Activated T-cell treated with anti-CD3 and anti-CD28 coated beads for 4 hours (primary cell): ENCODE measurements around the gene NCOA1.
A peak's percentile ranks its signal among the peaks of the same experiment; 100 is the strongest.
"Not testable (repeated sequence)": the region's sequence is repeated elsewhere in the genome, so short reads cannot be mapped to it uniquely, and the experiment has no call there.

Experiments used
- DNase-seq: peaks from one replicate; pipeline ENCODE4 v3.0.0-alpha.2; 2020

Gene NCOA1

DNA sequence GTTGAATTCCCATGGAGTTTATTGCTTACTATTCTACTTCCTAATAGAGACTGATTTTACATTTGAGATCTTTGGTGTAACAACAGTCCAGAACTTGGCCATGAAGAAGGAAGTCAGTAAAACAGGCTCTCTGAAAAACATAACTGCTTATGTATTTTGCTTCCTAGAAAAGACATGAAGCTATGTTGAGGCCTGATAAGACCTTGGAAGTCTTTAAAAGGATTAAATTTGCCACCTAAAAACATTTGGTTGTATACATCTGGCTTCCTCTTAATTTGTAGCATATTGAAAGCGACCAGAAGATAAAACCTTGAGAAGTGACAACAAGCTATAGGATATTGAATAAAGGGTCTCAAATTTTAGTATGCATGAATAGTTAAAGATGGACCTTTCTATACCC is 265.7 kb downstream of the NCOA1 start:
- DNase-seq = no peak

DNA sequence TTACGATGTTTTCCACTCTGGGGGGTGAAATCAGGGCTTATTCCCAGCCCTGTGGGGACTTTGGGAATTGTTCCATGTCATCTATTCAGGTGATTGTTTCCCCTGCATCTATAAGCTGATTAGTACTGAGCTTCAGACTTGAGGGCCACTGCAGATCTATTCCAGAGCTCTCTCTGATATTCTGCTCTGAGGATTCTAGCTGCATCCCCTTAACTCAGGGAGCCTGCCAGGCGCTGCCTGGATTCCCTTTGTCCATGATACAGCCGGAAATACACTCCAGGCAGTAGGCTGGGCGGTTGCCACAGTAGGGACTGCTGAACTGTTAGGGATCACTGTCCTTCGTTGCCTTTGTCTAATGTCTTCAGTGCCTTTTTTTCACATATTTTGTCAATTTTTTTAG is 270.8 kb downstream of the NCOA1 start:
- no peak for DNase-seq

DNA sequence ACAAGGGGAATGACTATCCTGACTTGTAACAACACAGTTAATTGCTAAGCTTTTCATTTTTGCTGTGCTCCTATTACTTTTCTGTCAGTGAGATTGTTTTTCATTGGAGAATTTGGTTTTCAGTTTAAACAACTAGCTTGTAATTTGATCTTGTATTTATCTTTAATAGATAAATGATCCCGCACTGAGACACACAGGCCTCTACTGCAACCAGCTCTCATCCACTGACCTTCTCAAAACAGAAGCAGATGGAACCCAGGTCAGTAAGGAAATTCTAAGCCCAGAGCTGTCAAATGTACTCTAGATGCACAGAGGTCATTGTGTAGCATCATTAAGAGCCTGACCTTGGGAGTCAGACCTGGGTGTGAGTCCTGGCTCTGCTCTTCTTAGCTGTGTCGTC is 271.5 kb downstream of the NCOA1 start:
- no peak for DNase-seq

DNA sequence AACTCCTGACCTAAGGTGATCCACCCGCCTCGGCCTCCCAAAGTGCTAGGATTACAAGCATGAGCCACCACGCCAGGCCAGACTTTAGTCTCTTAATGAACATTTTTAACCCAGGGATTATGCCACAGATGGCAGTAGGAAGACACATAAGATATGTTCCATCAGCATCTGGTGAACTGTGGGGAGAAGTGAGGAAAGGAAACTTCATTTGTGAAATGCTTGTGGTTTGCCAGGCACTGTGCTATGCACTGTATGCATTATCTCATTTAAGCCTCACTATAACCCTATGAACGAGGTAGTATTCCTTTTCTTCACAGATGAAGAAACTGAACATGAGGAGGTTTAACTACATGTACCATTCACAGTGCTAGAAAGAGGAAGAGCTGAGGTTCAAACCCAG is 272.8 kb downstream of the NCOA1 start:
- DNase-seq = no peak

DNA sequence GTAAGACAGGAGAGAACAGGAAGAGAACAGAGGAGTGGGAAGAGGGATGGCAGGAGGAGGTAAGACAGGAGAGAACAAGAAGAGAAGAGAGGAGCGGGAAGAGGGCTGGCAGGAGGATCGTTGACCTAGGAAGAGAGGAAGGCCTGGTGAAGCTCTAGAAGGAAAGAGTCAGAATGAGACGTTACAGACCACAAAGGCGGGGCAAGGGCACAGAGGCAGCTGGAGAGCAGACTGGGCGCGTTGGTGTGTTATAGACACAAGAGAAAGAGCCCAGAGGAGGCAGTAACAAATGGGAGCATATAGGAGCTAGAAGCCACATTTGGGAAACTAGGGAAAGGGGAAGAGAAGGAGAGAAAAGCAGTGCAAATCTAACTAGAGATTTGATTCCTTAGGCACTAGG is 275.6 kb downstream of the NCOA1 start:
- DNase-seq = no peak

DNA sequence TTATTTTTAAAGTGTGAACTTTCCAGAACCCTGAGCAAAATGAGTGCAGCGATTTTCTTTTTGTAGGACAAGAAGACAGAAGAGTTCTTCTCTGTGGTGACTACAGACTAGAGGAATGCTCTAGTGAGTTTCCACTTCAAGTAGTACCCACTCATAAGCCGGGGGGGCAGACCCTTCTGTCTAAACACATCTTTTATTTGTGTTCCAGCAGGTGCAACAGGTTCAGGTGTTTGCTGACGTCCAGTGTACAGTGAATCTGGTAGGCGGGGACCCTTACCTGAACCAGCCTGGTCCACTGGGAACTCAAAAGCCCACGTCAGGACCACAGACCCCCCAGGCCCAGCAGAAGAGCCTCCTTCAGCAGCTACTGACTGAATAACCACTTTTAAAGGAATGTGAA is 277.0 kb downstream of the NCOA1 start:
- DNase-seq = no peak

DNA sequence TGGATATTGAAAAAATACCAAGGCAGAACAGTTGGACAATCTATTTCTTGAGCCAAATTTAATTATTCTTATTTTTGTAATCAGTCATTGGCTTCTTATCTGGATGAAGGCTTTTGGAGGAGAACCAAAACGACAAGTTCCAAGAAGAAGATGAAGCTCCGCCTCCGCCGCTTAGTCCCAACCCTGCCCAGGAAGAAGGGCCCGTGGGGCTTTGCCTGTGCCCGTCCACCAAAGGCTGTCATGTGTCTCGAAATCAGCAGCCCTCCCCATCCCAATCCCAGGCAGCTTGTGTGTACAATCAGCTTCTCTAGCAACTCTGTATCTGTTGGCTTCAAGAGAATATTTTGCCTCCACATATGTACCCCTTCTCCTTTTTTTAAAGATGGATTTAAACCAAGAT is 277.5 kb downstream of the NCOA1 start:
- DNase-seq = no peak

DNA sequence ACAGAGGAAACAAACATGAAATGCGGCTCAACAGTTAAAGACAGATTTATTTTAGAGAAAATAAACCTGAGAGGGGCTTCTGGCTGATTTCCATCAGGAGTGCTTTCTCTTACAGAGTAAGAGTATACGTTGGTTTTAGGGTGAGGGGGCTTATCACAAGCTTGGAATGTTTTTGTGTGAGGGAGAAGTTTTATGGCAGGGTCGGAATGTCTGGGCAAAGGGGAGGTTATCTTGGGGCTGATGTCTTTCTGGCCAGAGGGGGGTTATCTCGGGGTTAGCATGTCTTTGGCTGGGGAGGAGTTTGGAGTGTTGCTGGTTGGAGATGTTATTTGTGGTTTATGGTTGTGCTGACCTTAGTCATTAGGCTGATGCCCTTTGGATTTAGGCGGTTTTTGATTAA is 280.0 kb downstream of the NCOA1 start:
- DNase-seq = no peak

DNA sequence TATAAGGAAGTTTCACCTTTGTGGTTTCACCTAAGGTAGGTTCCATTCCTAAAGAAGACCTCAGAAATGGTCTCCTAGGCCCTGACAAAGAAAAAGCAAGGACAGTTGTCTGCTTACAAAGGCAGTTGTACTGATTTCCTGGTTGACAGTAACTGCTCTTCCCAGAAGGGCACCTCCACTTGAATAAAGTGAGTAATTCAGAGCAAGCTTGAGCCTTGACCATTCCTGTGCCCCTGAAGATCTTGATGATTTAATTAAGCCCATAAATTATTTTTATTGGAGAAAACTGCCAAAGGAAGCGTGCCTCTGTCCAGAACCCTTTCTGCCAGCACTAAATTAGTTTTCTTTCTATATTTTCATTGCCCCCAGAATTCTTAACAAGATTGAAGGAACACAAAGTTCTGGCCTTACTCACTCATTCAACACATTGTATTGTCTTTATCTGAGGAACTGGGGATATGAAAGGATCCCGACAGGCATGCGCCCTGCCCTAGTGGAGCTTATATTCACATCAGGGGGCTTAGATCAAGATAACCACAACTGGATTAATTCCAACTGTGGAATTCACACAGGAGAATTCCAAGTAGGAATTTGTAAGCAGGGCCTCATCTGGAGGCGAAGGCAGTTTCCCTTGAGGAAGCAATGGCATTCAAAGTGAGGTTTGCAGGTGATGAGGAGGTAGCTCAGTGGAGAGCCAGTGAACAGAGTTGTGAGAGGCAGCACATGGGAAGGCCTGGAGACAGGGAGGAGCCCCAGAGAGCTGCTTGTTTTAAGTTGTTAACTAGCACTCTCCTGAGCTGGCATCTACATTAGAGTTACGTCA is 280.9 kb downstream of the NCOA1 start:
- DNase-seq = no peak

DNA sequence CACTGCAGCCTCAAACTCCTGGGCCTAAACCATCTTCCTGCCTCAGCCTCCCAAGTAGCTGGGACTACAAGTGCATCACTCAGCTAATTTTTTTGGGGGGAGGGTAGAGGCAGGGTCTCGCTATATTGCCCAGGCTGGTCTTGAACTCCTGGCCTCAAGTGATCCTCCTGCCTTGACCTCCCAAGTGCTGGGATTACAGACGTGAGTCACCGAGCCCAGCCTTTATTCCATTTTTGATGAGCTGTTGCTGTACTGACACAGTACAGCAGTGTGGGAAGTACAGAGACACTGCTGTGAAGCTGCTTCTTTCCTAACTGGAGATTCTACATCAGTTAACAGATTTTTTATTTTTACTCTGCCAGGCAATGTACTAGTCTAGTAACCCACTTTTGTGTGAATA is 283.3 kb downstream of the NCOA1 start:
- no peak for DNase-seq

DNA sequence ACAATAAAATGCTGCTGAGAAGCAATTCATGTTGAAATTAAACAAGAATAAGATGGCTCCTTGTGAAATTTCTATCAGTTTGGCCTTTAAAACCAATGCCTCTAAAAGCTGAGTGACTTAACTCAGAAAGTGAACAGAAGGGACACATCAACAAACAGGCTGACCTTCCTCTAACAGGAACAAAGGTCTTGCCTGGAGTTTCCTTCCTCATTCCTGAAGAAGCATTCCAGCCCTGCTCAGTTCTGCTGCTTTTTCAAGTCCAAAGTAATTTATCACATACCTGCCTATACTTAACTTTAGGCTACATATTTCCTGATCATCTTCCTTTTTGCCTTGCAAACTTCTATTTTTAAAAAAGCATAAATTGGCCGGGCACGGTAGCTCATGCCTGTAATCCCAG is 288.1 kb downstream of the NCOA1 start:
- DNase-seq = no peak

DNA sequence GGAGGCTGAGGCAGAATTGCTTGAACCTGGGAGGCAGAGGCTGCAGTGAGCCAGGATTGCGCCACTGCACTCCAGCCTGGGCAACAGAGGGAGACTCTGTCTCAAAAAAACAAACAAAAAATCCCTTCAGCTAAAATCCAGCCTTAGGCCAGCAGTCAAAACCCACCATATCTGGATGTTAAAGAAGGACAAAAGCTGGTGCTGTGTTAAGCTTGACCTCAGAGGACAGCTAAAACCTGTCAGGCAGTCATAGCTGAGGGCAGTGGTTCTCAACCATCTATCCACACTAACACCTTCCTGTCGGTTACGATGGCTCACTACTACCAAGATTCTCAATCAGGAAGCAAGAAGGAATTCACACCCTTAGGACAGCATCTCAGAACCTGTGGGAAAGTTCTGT is 292.6 kb downstream of the NCOA1 start:
- no peak for DNase-seq

DNA sequence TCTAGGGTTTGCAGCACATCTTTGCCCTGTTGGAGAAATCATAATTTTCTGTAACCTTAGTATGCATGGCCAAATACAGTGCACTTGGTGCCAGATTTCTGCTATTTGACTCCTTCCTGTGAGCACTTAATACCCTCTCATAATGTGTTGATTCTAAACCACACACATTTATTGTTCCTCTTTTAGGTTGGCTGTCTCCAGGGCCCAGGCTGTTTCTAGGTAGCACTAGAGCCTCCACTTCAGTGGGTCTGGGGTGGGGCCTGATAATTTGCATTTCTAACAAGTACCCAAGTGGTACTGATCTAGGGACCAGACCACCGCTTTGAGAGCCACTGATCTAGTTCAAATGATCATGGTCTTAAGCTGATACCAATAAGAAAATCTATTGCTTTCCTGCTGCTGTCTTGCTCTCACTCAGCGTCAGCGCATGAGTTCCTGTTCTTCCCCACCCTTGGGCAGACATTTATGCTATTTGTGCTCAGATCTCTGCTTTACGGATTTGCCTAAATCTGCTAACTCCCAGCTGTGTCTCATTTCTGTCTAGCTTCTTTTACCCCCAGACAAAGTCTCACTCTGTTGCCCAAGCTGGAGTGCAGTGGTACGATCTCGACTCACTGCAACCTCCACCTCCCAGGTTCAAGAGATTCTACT is 294.7 kb downstream of the NCOA1 start:
- no peak for DNase-seq

DNA sequence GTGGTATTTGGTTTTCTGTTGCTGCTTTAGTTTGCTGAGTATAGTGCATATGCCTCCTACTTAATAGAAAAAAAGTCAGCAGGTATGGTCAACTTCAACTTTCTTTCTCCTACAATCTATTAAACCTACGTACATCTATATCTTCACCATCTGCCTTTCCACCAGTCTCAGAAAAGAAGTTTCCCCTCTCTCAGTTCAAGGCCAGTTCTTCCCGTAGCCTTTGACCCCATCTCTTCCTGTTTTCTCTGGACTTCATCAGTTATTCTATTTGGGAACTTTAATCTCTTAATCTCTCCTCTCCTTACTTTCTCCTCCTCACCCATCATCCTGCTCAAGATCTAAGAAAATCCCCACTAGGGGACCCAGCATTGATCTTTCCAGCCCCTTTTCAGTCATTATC is 296.5 kb downstream of the NCOA1 start:
- no peak for DNase-seq

DNA sequence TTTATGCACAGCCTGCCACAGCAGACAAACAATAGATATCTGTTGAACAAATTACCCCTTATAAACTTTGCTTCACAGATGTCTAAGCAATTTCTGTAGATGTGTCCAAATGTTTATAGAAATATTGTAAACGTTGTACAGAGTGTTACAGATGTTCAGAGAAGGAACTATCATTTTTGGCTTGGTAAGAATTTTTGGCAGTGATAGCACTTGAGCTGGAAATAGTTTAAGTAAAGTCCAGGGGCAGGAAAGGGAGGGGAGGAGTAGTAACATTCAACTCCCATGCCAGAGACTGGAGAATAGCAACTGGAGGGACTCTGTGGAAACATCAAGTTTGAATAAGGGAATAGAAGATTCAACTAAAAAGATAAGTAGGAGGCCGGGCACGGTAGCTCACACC is 297.8 kb downstream of the NCOA1 start:
- no peak for DNase-seq

DNA sequence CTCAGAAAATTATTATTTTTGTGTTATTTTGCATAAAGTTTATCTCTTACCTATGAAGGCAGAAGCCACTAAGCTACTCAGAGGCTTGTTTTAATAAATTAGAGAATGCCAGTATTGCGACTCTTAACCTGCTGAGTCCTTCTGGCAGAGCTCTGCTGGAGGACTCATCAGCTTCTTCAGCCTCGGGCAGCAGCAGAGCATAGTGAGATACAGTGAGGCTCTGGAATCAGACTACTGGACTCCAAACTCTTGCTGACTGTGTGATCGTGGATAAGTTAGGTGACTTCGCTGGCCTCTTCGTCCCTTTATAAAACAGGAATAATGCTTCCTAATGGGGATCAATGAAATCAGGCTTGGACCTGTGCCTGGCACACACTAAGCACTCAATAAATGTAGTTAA is 300.4 kb downstream of the NCOA1 start:
- no peak for DNase-seq

DNA sequence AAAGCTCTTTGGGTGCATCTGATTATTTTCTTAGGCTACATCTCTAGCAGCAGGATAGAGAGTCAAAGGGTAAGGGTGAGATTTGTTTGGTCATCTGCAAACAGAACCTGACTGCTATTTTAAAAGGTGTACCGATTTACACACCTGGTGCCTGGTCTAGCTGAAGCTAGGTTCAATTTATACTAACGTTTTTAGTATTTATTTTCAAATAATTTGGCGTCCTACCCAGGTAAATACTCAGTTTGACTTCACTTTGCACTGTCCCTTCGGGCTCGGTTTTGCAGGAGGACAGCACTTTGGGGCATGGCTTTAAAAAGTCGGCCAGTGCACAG is 301.5 kb downstream of the NCOA1 start:
- DNase-seq = no peak

DNA sequence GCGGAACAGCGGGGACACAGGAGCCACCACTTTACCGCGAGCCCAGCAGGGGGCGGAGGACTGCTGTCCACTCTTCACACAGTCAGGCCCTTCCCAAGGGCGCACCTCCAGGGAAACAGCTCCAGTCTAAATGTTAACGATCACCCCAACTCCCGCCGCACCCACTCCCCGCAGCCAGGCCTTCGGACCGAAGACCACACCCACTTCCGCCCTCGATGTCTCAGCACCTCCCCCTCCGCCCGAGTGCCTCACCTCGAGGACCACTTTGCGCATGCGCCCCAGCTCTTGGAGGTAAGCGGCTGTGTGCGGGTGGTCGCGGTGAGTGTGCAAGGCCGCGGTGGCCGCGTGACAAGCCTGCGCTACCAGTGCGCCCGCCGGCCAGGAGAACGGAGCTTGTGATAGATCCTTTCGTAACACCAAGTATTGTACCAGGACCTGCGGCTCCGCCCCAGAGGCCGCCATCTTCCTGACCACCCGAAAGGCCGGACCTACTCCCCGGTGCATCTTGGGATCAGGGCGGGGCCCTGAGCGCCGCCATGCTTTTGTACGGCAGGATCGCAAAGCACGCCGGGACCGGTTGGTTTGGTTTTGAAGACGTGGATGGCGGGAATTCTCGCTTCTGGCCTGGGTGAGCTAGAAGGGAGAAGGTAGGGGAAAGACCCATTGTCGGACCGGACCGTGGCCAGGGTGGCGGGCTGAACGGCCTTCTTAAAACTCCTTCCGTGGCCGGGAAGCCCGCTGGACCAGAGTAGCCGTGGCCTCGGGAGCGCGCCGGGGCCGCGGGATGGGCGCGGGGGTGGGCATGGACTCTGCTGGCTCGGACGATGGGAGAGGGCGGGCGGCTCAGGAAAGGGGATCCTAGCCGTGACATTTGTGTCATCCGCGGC is 302.1 kb downstream of the NCOA1 start, which contains the start of the genes CENPO and PTRHD1:
Gene CENPO, plus strand, starts transcription at position 552 of the 887 bp plus-strand sequence. CDS start 495 bp downstream, outside the sequence.
Gene PTRHD1, minus strand, starts transcription at position 518 of the 887 bp plus-strand sequence. Its CDS starts 14 bp downstream, at position 504.
- DNase-seq = peak; percentile 90

DNA sequence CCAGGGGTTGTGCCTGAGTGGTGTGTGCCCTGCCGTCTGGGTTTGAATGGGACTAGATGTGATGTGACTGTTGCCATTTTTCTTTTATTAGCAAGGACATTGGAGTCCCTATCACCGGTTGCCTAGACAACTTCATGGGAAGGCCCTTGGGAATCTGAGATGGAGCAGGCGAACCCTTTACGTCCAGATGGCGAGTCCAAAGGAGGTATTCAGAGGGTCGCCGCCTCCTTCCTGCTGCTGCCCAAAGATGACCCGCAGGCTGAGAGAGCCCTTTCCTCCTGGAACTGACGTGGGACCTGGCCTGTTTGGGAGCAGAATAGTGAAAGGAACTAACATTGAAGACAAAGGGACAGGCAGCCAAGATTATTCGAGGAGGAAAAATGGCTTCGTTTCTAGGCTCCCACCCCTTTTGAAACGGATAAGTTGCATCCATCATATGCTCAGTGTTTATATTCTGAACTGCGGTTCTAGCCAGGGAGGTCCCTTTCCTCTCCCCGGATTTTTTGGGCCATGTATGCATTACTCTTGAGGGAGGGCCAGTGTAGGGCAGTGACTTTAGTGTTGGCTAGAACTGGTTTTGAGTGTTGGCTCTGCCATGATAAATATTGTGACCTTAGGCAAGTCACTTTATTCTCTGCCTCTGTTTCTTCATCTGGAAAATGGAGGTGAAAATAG is 302.8 kb downstream of the NCOA1 start:
- peak; percentile 5 for DNase-seq

DNA sequence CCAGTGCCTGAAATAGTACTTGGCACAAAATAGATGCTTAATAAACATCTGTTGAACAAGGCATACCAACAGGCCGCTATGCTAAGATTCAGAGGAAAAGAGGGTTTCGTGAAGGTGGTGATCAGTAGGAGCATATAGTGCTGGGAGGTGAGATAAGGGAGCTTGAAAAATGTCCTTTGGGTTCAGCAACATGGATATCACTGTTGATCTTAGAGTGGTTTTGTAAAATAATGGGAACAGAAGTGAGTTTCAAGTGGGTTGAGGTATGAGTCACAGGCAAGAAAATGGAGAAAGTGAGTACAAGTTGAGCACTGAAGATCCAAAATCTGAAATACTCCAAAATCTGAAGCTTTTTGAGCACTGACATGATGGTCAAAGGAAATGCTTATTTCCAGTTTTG is 306.6 kb downstream of the NCOA1 start:
- DNase-seq = no peak

DNA sequence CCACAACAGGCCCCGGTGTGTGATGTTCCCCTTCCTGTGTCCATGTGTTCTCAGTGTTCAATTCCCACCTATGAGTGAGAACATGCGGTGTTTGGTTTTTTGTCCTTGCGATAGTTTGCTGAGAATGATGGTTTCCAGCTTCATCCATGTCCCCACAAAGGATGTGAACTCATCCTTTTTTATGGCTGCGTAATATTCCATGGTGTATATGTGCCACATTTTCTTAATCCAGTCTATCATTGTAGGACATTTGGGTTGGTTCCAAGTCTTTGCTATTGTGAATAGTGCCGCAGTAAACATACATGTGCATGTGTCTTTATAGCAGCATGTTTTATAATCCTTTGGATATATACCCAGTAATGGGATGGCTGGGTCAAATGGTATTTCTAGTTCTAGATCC is 309.4 kb downstream of the NCOA1 start:
- DNase-seq = not testable (repeated sequence)

DNA sequence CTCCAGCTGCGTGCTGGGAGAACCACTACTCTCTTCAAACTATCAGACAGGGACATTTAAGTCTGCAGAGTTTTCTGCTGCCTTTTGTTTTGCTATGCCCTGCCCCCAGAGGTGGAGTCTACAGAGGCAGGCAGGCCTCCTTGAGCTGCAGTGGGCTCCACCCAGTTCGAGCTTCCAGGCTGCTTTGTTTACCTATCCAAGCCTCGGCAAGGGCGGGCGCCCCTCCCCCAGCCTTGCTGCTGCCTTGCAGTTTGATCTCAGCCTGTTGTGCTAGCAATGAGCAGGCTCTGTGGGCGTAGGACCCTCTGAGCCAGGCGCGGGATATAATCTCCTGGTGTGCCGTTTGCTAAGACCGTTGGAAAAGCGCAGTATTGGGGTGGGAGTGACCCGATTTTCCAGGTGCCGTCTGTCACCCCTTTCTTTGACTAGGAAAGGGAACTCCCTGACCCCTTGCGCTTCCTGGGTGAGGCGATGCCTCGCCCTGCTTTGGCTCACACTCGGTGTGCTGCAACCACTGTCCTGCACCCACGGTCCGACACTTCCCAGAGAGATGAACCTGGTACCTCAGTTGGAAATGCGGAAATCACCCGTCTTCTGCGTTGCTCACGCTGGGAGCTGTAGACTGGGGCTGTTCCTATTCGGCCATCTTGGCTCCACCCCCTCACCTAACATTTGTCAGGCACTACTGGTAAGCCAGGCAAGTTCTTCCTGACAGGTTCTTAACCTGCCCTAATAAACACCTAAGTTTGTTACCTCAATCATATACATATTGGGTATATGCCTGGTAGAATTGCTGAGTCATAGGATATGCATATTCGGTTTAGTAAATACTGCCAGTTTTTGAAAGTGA is 315.0 kb downstream of the NCOA1 start:
- not testable (repeated sequence) for DNase-seq
